Brain microvascular endothelial cell (primary cell): ENCODE data around the gene CDH4.

ENCODE experiments used
- DNase-seq: peaks from one replicate; pipeline ENCODE4 v3.0.0-alpha.2; 2020
- H3K27ac ChIP-seq: fragments of 250-450 bp; sonication (Bioruptor Pico); 2 replicates; pipeline ENCODE4 v1.5.1; 2020; ENCODE audit warnings: mild to moderate bottlenecking, moderate library complexity
- H3K27me3 ChIP-seq: fragments of 250-450 bp; sonication (Bioruptor Pico); replicated peaks from 2 replicates; pipeline ENCODE4 v1.5.1; 2020; ENCODE audit warnings: mild to moderate bottlenecking
- H3K36me3 ChIP-seq: fragments of 250-450 bp; sonication (Bioruptor Pico); replicated peaks from 2 replicates; pipeline ENCODE4 v1.5.1; 2020; ENCODE audit warnings: mild to moderate bottlenecking
- H3K4me3 ChIP-seq: 2 replicates; pipeline ENCODE4 v1.5.1; 2011; ENCODE audit warnings: low read depth, mild to moderate bottlenecking, control low read depth, low read length, moderate library complexity
- in situ Hi-C: cut with HindIII; loops from 2 replicates; pipeline ENCODE4 v1.10.0; 2017; ENCODE audit warnings: low sequenced_read_pairs, low pct_ligation_motif_present
- TF ChIP-seq, protein P1 (sequence below): IDR thresholded peaks from 2 replicates; pipeline ENCODE4 v1.5.1; 2011; ENCODE audit warnings: low read depth, mild to moderate bottlenecking, moderate library complexity, low read length, control low read depth, inconsistent platforms; ENCODE audit errors: missing control alignments

The CDH4 gene

DNA sequence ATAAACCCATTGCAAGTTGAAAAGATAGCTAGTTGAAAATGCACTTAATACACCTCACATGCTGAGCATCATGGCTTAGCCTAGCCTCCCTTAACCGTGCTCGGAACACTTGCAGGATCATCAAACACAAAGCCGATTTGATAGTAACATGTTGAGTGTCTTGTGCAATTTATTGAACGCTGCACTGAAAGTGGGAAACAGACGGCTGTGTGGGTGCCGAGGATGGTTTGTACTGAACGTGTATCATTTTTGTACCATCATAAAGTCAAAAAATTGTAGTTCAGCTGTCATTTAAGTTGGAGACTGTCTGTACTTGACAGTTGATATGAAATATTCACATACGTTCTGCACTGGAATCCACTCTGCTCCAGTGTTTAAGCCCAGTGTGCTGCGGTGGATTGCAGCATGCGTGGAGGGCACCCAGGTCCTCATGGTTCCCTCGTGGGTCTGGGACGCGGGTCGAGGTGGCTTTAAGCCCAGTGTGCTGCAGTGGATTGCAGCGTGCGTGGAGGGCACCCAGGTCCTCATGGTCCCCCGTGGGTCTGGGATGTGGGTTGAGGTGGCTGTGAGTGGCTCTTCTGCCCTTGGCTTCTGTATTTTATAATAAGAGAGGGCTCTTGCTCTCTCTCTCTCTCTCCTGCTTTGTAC is 77.0 kb downstream of the CDH4 start:
- Histone ChIP-seq H3K27ac (no peak overlapping the region), H3K36me3 (no peaks in the 10 kb centered on the region), H3K27me3 (no peaks in the 10 kb centered on the region), H3K4me3 (no peak overlapping the region)
- DNase-seq = no peak
- TF ChIP-seq, protein P1, sequence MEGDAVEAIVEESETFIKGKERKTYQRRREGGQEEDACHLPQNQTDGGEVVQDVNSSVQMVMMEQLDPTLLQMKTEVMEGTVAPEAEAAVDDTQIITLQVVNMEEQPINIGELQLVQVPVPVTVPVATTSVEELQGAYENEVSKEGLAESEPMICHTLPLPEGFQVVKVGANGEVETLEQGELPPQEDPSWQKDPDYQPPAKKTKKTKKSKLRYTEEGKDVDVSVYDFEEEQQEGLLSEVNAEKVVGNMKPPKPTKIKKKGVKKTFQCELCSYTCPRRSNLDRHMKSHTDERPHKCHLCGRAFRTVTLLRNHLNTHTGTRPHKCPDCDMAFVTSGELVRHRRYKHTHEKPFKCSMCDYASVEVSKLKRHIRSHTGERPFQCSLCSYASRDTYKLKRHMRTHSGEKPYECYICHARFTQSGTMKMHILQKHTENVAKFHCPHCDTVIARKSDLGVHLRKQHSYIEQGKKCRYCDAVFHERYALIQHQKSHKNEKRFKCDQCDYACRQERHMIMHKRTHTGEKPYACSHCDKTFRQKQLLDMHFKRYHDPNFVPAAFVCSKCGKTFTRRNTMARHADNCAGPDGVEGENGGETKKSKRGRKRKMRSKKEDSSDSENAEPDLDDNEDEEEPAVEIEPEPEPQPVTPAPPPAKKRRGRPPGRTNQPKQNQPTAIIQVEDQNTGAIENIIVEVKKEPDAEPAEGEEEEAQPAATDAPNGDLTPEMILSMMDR = no peak
- in situ Hi-C loops = no loop called here

DNA sequence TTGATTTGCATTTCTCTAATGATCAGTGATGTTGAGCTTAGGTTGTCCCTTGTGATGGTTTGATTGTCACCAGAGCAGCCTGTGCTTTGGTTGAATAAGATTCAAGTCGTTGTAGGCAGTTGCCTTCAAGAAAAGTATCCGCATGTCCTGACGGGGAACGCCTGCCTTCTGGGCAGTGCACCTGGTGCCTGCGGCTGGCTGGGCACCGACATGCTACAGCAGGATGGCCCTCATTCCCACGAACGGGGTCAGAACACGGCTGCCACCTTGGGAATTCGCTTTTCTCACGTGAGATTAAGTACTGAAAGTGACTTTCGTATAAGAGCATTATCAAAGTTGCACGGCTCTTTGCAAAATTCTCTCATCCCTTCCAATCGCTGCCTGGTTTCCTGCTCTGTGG is 78.4 kb downstream of the CDH4 start:
- no peak for DNase-seq
- Histone ChIP-seq H3K4me3 (no peak overlapping the region), H3K27ac (no peak overlapping the region), H3K36me3 (no peaks in the 10 kb centered on the region), H3K27me3 (no peaks in the 10 kb centered on the region)
- in situ Hi-C loops = no loop called here
- TF ChIP-seq, protein P1 = no peak

DNA sequence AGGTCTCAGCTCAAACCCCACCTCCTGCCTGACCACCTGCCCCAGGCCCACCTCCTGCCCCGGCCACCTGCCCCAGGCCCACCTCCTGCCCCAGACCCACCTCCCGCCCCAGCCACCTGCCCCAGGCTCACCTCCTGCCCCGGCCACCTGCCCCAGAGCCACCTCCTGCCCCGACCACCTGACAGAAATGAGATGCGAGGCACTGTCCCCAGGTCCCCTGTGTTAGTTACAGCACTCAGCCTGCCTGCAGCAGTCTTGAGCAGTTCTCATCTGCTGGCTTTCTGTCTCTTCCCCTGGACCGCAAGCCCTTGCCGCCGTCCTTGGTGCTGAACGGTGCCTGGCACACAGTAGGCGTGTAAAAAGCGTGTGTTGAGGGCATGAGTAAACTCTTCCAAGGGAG is 79.5 kb downstream of the CDH4 start:
- no peak for DNase-seq
- in situ Hi-C loops = no loop called here
- TF ChIP-seq, protein P1 = no peak

DNA sequence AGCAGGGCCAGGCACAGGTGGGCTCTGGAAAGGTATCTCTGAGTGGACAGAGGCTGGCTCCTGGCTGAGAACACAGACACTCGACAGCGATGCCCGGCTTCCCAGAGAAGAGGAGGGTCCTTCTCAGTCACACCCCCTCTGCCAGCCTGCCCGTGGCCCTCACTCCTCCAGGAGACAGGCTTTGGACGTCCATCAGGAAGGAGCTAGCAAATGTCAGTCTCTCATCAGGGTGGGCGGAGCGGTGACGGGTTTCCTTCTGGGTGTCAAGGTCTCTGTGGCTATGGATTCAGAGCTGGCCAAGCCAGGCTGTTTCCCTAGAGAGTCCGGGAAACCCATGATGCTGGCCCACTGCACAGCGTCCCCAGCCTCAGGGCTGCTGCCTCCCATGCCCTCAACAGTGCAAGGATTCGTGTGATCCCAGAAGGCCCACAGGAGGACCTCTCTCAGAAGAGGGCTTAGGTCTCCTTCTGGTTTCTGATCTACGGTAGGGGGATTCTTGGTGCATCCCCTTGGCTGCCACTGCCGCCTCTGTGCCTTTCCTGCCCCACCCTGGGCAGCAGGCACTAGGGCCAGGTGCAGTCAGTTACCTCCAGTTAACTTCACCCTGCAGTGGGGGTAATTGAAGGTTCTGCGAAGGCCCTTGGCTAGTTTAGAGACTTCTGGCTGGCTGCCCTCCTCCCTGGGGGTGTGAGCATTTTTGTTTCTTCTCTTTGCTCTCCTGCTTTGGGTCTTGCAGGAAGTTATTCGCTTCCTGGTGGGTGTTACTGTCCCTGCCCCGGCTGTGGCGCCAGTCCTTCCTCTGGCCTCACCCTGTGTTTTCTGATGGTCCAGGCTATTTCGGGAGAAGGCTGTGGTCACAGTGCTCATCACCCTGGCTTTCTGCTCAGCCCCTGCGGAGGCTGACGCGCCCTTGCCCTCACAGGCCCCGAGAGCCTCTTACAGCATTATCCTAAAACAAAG is 80.2 kb downstream of the CDH4 start:
- Histone ChIP-seq H3K4me3 (no peak overlapping the region), H3K27ac (no peak overlapping the region), H3K36me3 (no peaks in the 10 kb centered on the region), H3K27me3 (no peaks in the 10 kb centered on the region)
- DNase-seq = no peak
- in situ Hi-C loops = no loop called here
- TF ChIP-seq, protein P1 = no peak

More for the DNA sequence above, 79.5 kb downstream of the CDH4 start:
- Histone ChIP-seq H3K36me3 (no peaks in the 10 kb centered on the region), H3K27ac (no peak overlapping the region), H3K27me3 (no peaks in the 10 kb centered on the region), H3K4me3 (no peak overlapping the region)

DNA sequence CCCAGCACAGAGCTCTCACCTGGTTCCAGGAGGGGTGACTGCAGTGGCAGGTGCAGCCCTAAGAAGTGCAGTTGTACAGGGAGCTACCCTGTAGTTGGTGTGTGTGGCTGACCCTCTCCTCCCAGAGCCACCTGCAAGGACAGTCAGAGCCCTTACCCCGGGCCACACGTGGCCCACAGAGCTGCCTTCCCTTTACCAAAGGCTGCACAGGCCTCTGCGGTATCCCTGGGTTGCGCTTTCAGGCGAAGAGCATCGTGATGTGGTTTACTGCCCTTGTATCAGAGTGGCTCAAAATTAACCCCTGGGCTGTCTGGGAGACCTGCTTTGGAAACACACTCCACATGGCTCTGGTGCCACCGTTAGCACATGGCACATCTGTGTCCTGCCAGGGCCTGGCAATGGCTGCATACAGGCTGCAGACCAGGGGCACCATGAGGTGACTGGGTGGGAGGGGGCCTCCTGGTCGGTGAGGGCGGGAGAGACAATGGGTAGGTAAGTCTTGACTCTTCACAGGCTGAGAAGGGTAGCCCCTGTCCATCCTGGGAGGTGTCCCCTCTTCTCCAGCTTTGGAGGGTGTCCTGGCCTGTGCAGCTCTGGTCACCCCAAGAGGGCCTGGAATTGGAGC is 81.5 kb downstream of the CDH4 start:
- Histone ChIP-seq H3K27me3 (no peaks in the 10 kb centered on the region), H3K36me3 (no peaks in the 10 kb centered on the region), H3K27ac (no peak overlapping the region), H3K4me3 (no peak overlapping the region)
- in situ Hi-C loops = no loop called here
- TF ChIP-seq, protein P1 = no peak
- DNase-seq = no peak
